Amygdala (tissue), 56 donors: ENCODE data around the gene EHD3.

Source experiments
- DNase-seq, 56 donors: peaks; one replicate each; lab custom pipeline; 2025; lab: John Stamatoyannopoulos, UW

EHD3 gene

DNA sequence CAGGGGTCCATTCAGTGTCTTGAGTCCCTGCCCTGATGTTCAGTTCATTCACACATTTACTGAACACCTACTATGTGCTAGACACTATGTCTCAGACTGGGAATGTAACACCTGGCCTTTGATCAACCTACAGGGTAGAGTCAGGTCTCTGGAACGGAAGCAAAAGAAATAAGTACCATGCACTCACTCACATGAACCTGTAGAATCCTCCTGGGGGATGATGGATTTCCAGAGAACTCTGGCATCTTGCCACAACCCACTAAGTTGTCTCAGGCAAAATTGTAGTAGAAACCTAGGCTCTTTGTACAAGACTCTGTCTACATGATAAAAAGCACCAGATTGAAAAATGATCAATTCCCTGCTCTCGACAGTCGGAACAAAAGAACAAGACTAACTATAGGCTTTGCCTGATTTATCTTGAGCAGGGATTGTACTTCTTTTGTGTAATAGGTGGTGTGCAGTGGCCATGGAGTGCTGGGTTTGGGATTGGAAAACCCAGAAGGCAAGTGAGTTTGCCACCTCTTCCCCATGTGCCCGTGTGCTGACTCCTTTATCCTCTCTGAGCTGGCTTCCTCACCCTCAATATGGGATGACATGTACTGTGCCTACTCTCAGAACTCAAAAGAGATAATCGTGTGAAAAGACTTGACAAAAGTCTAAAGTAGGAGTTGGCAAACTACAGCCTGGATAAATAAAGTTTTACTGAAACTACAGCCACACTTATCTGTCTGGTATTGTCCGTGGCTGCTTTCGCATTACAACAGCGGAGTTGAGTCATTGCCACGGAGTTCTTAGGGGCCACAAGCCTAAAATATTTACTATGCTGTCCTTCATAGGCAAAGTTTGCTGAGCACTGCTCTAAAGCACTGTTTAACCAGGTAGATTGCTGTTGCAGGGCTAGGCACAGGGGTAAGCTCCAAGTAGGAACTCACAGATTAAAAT lies 21.0 kb upstream of the EHD3 start:
- DNase-seq = no peak

- DNase-seq = no peak
These were observed 20.1 kb upstream of the EHD3 start for GRCh38 chr2:31213601-31214443.

DNA sequence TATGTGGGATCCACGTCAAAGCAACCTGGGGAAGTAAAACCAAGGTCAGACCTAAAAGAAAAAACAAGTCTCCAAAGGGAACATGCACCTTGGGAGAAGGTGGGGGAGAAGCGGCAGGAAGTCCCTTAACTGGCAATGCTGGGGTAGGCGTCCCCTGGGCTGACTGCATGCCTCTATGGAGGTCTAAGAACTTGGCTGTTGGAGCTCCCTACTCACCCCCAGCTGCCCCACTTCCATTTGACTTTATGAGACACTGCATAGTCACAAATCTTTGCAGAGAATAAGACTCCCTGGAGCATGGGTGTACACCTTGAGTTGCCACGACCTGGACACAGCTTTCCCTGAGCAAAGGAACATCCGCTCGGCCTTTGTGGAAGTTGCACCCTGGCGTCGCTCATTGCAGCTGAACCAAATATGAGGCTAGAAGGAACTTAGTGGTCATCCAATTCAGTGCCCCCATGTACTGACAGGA lies 19.5 kb upstream of the EHD3 start:
- DNase-seq = no peak

DNA sequence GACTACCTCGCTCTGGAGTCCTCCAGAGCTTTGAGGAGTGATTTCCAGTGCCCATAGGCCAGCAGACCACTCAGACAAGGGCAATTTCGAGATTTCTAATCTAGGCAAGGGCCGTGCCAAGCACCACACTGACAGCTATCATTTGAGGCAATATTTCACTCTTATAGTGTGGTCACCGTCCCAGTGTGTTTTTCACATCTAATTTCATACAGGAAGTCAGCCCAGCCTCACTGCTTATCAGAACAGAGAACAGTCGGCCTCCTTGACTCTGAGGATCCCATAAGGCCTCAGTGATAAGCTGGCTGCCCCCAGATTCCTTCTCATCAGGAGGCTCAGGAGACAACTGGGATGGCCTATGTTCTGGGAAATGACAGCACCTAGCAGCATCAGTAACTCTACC lies 17.2 kb upstream of the EHD3 start:
- no peak for DNase-seq

DNA sequence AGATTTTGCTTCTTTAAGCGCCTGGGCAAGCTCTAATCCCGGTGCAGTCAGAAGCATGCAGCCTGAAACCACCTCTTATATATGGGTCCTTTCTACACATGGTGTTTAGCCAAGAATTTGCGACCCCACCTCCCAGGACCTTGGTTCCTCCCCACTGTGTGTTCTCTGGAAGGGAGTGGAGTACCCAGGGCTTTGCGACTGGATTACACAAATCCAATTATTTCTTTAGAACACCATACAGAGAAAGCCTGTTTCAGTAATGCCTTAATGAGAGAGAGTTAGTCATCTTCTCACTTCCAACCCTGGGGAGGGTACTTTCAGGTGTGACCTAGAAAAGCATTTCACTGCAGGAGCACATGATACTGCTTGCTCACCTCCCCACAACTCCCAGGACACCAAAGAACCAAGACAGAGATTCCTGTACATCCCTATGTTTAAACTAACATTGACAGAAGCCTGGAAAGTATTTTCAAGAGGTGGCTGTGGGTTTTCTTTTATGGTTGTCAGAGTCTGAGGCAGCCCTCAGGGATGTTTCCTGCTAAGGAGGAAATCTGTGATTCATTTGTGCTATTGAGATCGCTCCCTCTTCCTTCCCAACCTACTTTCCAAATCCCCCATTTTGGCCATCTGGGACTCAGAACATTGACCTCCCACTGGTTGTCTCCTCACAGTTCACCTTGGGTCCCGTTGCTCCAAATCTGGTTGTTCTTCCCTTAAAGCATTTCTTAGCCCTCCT lies 16.3 kb upstream of the EHD3 start, which contains the start of gene CAPN14:
Gene CAPN14 (minus strand): TSS at position 51 of the 736 bp plus-strand sequence. CDS start 12,068 bp downstream, outside the sequence.
- no peak for DNase-seq

DNA sequence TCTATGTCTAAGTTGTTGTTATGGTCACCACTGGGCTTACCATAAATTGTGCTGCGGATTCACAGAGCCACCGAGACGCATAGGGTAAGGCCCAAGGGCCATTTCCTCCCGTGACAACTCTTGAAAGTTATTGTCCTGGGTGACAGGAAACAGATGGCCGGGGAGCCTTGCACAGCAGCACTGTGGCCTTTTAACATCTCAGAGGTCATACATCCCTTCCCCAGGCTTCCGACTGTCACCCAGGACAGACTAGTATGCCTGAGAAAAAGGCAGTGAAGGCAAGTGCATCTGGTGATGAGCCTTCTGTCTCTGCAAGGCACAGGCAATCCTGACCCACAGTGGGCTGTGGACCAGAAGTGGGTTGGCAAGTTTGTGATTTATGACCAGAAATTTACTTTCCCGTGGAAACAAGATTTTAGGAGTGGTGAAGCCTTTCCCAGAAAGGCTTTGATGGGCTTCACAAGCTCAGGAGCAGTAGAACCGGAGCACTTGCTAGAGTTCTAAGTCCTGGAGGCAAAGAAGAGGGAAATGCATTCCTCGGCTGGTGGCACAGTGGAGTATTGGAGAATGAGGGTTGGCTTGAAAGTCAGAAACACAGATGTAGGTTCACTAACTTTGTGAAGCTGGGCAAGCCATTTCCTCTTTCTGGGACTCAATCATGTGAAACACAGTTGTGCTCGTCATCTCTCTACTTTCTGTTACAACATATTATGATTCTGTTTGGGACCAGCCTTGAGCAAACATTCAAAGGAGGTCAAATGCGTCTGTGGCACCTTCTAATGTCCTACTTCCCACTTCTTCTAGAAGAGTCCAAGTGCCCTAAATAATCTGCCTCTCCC lies 14.6 kb upstream of the EHD3 start:
- no peak for DNase-seq

DNA sequence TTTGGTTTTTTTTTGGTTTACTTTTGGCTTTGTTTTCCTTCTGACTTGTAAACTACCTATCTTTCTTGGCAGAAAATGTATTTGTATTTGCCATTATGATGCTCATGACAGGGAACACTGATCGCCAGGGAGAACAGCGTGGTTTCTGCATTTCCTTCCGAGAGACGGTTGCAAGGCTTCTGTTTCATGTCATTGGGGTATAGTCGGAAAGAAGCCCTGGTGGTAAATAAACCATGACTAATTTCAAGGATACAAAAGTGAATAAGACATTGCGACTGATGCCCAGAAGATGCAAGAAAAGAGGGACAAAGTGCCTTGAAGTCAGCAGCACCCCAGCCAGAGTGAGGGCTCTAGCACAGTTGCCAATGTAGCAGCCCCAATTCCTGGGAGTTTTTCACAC lies 12.4 kb upstream of the EHD3 start:
- DNase-seq = no peak

GRCh38 chr2:31222071-31222470 lies 11.9 kb upstream of the EHD3 start:
- DNase-seq = no peak

DNA sequence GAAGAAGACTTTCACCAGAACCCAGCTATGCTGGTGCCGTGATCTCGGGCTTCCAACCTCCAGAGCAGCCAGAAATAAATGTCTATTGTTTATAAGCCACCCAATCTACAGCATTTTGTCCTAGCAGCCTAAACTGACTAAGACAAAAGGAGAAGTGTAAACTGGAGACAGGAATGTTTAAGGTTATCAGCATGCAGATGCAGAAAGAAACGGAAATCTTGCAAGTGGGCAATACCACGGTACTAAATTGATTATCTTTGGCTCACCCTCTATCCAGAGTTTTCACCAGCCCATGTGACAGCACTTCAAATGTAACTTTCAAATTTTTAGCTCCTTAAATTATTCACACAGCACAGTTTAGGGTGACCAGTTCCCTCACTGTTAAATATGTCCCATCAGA lies 10.9 kb upstream of the EHD3 start:
- DNase-seq = no peak

DNA sequence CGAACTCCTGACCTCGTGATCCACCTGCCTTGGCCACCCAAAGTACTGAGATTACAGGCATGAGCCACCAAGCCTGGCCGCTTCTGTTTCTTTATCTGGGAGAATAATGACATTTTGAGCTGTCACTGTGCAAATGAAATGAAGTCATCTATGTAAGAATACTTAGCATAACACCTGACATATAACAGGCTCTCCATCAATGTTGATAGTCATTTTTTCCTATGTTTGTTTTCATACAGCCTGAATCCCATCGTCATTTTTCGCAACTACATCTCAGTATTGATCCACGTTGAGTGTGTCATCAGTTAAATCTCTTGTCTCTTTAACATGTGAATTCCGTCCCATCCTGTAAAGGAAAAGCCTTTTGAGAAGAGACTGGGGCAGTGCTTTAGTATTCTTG lies 10.2 kb upstream of the EHD3 start:
- no peak for DNase-seq

DNA sequence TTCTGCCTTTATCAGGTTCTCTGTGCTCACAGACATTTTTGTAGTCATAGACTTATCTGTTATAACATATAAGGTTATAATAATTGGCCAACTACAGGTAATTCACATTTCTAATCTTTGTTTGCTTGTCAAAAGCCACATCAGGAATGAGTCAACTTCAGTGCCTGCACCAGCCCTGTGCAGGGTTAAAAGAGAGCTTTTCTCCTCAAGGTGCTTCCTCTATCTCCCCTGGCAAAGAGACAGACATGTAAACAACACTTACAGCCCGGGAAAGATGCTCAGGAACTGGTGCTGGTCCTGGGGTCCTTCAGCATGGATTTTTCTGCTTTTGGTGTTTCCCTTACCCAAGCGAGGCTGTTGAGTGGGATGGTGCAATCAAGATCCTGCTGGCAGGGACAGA lies 7.7 kb upstream of the EHD3 start:
- no peak for DNase-seq

DNA sequence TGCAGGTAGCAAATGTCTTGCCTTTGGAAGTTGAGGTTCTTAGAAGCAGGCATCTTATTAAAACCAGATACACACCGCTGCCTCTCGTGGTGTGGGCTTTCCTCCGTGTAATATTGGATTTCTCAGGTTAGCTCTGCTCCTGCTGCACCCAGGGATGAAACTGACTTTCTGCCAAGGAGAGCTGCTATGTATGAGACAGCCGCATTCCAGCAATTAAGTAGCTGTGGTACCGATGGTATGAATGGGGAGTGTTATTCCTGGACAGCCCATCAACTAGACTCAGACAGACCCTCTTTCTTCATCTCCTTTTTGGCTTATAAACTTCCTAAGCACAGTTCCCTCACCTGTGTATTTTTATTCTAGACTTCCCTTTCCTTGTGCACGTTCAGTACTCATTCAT lies 6.8 kb upstream of the EHD3 start:
- DNase-seq = no peak

- DNase-seq = no peak
These were observed 6.2 kb upstream of the EHD3 start for GRCh38 chr2:31227711-31228125.

DNA sequence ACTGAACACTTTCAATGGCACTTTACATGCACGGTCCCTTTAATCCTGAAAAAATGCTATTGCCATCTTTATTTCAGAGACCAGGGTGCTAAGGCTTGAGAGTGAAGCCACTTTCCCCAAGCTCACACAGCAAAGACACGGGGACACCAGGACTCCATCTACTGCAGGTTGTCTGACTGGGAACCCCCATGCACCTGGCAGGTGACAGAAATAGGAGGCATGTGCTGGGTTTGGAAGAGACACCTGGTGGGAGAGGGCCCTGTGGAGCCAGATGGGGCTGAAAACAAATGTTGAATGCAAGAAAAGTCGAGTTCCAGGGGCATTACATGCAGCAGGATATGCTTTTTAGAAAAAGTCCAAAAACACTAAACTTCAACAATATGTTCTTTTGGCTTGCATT lies 5.2 kb upstream of the EHD3 start:
- DNase-seq = no peak

DNA sequence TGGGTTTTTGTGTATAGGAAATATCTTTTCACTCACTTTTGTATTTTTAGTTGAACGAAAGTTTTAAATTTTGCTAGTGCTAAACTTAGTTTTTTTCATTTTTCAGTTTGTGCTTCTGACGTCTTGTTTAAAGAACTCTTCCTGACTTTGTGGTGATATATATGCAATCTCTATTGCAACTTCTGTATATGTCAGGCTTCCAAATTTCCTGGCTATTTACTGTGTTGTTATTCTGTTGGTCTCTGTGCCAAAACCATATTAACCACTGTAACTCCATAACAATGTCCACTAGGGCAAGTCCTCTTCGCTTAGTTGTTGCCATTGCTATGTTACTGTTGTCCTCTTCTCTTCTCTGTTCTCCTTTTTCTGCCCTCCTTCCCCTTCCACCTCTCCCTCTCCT lies 3.2 kb upstream of the EHD3 start:
- DNase-seq = no peak

DNA sequence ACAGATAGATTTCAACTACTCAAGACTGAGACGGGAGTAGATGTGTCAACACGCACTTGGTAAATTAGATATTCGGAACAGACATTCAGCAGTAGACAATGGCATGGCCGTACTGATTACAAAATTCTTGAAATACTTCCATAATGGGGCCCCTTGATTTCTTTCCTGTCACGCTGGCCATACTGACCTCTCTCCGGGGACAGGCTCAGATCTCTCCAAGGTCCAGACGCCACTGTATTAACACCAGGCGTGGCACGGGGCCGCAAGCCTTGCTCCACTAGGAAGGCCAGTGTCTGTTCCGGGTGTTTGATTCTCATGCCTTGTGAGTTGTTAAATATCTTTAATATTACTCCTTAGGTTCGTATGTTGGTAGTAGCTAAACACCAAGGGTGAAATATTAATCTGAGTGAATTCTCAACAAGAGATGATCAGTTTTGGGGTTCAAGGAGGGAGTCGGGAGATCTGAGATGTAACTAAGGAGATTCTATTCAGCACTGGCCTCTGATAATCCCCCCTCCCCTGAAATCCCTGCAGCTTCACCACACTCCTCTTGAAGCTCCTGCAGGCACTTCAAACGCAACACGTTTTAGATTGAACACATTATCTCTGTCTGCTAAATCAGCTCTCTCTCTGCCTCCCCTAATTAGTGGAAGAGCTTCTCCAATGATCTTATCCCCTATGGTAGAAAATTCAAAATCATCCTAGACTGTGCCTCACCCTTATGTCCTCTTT lies 2.2 kb upstream of the EHD3 start:
- no peak for DNase-seq

GRCh38 chr2:31232586-31232985 lies 1.4 kb upstream of the EHD3 start:
- DNase-seq = no peak

GRCh38 chr2:31233231-31233630 lies 721 bp upstream of the EHD3 start:
- DNase-seq = no peak
